ENCODE data around the gene TXNL4A. TPM values are rescaled to one million over a fixed set of nuclear protein-coding genes. Genes with fewer than 3 reads are reported as not detected.

The TXNL4A gene
- total and polyA plus RNA-seq, 12 donors: 63.3 to 144 (median 91.6) TPM

DNA sequence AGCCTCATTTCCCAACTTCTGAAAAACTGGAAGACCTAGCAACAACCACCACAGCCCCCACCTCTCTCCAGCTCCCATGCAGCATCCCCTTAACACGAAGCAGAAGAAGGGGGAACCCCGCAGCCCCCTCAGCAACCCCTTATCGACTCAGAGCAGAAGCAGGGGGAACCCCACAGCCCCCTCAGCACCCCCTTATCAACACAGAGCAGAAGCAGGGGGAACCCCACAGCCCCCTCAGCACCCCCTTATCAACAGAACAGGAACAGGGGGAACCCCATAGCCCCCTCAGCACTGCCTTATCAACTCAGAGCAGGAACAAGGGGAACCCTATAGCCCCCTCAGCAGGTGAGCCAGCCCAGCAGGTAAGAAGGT lies 43.6 kb downstream of the TXNL4A start:
- Histone ChIP-seq H3K9me3 (no peaks in the 10 kb centered on the region), H3K36me3 (peaks cover 0 to 70% (median 18%) of the 10 kb centered on the region in 9 donors), H3K4me1 (peaks cover 10 to 86% (median 52%) of the 10 kb centered on the region in 9 donors), H3K4me3 (no peak overlapping the region), H3K27ac (no peak overlapping the region), H3K27me3 (no peaks in the 10 kb centered on the region)
- DNase-seq (no peak), ATAC-seq (no peak)
- 74 to 86% methylated on average over 3 of the region's 3 CpGs for WGBS, 2 donors
- TF ChIP-seq, protein P1, sequence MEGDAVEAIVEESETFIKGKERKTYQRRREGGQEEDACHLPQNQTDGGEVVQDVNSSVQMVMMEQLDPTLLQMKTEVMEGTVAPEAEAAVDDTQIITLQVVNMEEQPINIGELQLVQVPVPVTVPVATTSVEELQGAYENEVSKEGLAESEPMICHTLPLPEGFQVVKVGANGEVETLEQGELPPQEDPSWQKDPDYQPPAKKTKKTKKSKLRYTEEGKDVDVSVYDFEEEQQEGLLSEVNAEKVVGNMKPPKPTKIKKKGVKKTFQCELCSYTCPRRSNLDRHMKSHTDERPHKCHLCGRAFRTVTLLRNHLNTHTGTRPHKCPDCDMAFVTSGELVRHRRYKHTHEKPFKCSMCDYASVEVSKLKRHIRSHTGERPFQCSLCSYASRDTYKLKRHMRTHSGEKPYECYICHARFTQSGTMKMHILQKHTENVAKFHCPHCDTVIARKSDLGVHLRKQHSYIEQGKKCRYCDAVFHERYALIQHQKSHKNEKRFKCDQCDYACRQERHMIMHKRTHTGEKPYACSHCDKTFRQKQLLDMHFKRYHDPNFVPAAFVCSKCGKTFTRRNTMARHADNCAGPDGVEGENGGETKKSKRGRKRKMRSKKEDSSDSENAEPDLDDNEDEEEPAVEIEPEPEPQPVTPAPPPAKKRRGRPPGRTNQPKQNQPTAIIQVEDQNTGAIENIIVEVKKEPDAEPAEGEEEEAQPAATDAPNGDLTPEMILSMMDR (IDR thresholded peaks at IDR 0.05): no peak
- intact Hi-C loops (cut with DNase I): loop anchor here in 1 of 10 donors (10.0 kb wide), 1 partner anchor 90 kb away; the partner anchor contains the start of gene RBFA

DNA sequence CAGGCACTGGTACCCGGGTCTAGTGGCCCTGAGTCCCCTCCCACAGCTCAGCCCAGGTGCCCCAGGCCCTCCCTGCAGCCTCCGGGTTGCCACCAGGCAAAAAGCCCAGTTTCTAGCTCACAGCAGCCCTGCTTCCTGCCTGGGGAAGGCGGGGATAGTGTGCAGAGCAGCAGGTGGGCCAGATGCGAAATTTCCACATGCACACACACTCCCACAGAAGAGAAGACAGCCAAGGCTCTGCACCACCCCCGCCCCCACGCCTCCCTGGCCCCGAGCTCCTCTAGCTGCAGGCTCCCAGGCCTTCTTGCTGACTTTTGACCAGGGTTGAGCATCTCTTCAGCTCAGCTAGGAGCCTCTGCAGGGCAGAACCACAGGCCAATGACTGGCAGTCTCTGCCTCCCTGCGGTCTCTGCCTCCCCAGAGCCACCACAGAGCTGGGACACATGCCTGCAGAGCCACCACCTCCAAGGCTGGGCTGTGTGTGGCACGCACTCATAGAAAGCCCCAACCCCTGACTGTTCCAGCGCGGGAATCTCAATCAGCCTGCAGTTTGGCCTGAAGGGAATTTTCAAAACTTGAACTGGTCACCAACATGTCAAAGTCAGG lies 44.1 kb downstream of the TXNL4A start:
- TF ChIP-seq, protein P1 (IDR thresholded peaks at IDR 0.05): no peak
- H3K4me1 ChIP-seq: peaks cover 12 to 84% (median 48%) of the 10 kb centered on the region in 9 donors
- intact Hi-C loops (cut with DNase I): loop anchor here in 1 of 10 donors (10.0 kb wide), 1 partner anchor 91 kb away; the partner anchor contains the start of gene RBFA
- ATAC-seq: peak in 4 of 8 donors; percentile 5 to 21 (median 20)
- no peaks in the 10 kb centered on the region for H3K9me3 ChIP-seq
- no peak for DNase-seq
- H3K27me3 ChIP-seq: no peaks in the 10 kb centered on the region
- H3K36me3 ChIP-seq: peaks cover 0 to 71% (median 18%) of the 10 kb centered on the region in 9 donors
- H3K4me3 ChIP-seq: no peak overlapping the region
- WGBS, 2 donors: 65 to 66% methylated on average over 11 of the region's 11 CpGs
- no peak overlapping the region for H3K27ac ChIP-seq

DNA sequence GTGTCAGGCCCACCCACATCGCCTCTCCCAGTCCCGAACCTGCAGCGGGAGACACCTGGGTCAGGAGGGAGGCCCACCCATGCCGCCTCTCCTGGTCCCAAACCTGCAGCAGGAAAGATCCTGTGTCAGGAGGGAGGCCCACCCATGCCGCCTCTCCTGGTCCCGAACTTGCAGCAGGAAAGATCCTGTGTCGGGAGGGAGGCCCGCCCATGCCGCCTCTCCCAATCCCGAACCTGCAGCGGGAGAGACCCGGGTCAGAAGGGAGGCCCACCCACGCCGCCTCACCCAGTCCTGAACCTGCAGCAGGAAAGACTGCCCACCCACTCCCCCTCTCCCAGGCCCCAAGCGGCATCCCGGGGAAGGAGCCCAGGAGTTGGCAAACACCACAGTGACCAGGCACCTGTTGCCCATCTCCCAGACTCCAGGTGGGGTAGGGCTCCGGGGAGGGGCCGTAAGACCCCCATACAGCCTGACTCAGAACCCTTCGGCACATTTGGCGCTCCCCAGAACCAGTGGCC lies 44.7 kb downstream of the TXNL4A start:
- no peaks in the 10 kb centered on the region for H3K9me3 ChIP-seq
- peaks cover 11 to 84% (median 42%) of the 10 kb centered on the region in 9 donors for H3K4me1 ChIP-seq
- DNase-seq: no peak
- peaks cover 0 to 71% (median 18%) of the 10 kb centered on the region in 9 donors for H3K36me3 ChIP-seq
- 96% methylated on average over 20 of the region's 20 CpGs for WGBS, 2 donors
- peak in 1 of 8 donors; percentile 21 for ATAC-seq
- TF ChIP-seq, protein P1 (IDR thresholded peaks at IDR 0.05): no peak
- no peaks in the 10 kb centered on the region for H3K27me3 ChIP-seq
- intact Hi-C loops (cut with DNase I): loop anchor here in 1 of 10 donors (10.0 kb wide), 1 partner anchor 91 kb away; the partner anchor contains the start of gene RBFA
- no peak overlapping the region for H3K27ac ChIP-seq
- H3K4me3 ChIP-seq: no peak overlapping the region

DNA sequence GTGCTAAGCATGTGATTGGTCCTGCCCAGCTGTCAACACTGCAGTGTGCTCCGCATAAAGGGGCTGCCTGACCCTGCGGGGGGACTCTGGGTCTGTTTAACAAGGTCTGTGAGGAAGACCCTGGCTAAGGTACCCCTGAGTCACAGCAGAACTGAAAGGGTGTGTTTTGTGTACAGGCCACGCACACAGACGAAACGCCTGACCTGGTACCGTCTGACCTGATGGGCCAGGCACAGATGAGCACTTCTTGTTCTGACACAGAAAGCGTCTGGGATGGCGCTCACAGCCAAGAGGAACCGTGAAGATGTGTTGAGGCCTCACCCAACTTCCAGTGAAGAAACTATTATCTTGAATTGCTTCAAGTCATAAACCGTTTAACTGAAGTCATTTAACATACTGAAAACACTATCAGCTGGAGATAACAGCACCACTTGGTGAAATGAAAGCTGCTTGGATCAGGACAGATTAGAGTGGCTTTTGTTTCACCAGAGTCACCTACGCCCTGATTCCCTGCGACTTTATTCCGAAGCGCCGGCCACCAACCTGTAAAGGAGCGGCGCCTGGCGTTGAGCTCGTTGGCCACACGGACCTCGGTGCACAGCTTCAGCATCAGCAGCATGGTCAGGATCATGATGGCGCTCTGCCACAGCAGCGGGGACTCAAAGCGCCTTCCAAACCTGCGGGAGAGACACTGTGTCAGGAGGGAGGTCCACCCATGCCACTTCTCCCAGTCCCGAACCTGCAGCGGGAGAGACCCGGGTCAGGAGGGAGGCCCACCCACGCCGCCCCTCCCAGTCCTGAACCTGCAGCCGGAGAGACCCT lies 45.4 kb downstream of the TXNL4A start:
- WGBS, 2 donors: 70 to 75% methylated on average over 31 of the region's 31 CpGs
- TF ChIP-seq, protein P1 (IDR thresholded peaks at IDR 0.05): no peak
- DNase-seq: no peak
- intact Hi-C loops (cut with DNase I): loop anchor here in 1 of 10 donors (10.0 kb wide), 1 partner anchor 92 kb away; the partner anchor contains the start of gene RBFA
- peak in 2 of 8 donors; percentile 3 to 33 for ATAC-seq
- Histone ChIP-seq H3K27me3 (no peaks in the 10 kb centered on the region), H3K4me1 (peaks cover 11 to 83% (median 35%) of the 10 kb centered on the region in 9 donors), H3K4me3 (no peak overlapping the region), H3K36me3 (peaks cover 0 to 71% (median 18%) of the 10 kb centered on the region in 9 donors), H3K9me3 (no peaks in the 10 kb centered on the region), H3K27ac (no peak overlapping the region)

Measured in heart right ventricle (tissue), 16 donors.